ENCODE data around the gene WDR64.
"Not testable (repeated sequence)": the region's sequence is repeated elsewhere in the genome, so short reads cannot be mapped to it uniquely, and the experiment has no call there.

Gene WDR64

GRCh38 chr1:241813768-241814320 lies 161.8 kb downstream of the WDR64 start:
- no peak for DNase-seq

- no peak for DNase-seq
Observed at GRCh38 chr1:241816008-241816407, 163.9 kb downstream of the WDR64 start.

- DNase-seq: no peak
Observed at GRCh38 chr1:241817331-241817792, 165.3 kb downstream of the WDR64 start.

GRCh38 chr1:241817956-241818612 lies 166.0 kb downstream of the WDR64 start:
- DNase-seq: no peak

GRCh38 chr1:241819340-241819866 lies 167.3 kb downstream of the WDR64 start:
- DNase-seq: no peak

- no peak for DNase-seq
Observed at GRCh38 chr1:241821363-241821762, 169.3 kb downstream of the WDR64 start.

- DNase-seq: no peak
Observed at GRCh38 chr1:241822846-241823245, 170.8 kb downstream of the WDR64 start.

GRCh38 chr1:241823925-241824324 lies 171.8 kb downstream of the WDR64 start:
- no peak for DNase-seq

GRCh38 chr1:241825581-241825980 lies 173.5 kb downstream of the WDR64 start:
- no peak for DNase-seq

- not testable (repeated sequence) for DNase-seq
Observed at GRCh38 chr1:241826613-241827012, 174.5 kb downstream of the WDR64 start.

GRCh38 chr1:241827264-241827663 lies 175.2 kb downstream of the WDR64 start:
- no peak for DNase-seq

GRCh38 chr1:241828463-241829021 lies 176.5 kb downstream of the WDR64 start:
- no peak for DNase-seq

GRCh38 chr1:241829468-241829867 lies 177.4 kb downstream of the WDR64 start:
- no peak for DNase-seq

- DNase-seq: no peak
Observed at GRCh38 chr1:241834733-241835377, 182.8 kb downstream of the WDR64 start.

GRCh38 chr1:241836941-241837340 lies 184.9 kb downstream of the WDR64 start:
- no peak for DNase-seq

GRCh38 chr1:241837416-241837815 lies 185.3 kb downstream of the WDR64 start:
- DNase-seq: no peak

- DNase-seq: no peak
Observed at GRCh38 chr1:241837901-241838300, 185.8 kb downstream of the WDR64 start.

- no peak for DNase-seq
Observed at GRCh38 chr1:241838897-241839296, 186.8 kb downstream of the WDR64 start.

- DNase-seq: no peak
Observed at GRCh38 chr1:241839369-241839979, 187.4 kb downstream of the WDR64 start.

- no peak for DNase-seq
Observed at GRCh38 chr1:241840164-241840563, 188.1 kb downstream of the WDR64 start.

- no peak for DNase-seq
Observed at GRCh38 chr1:241841691-241842090, 189.6 kb downstream of the WDR64 start.

GRCh38 chr1:241842565-241842964 lies 190.5 kb downstream of the WDR64 start:
- DNase-seq: no peak

- DNase-seq: no peak
Observed at GRCh38 chr1:241844593-241844992, 192.5 kb downstream of the WDR64 start.

Measured in effector CD8-positive, alpha-beta T cell (primary cell).